ENCODE measurements around the gene PTPRZ1. TPM values are rescaled to one million over a fixed set of nuclear protein-coding genes. Genes with fewer than 3 reads are reported as not detected.

Gene PTPRZ1
- total RNA-seq, 1 donor from 2014 or later = 2.5 TPM

DNA sequence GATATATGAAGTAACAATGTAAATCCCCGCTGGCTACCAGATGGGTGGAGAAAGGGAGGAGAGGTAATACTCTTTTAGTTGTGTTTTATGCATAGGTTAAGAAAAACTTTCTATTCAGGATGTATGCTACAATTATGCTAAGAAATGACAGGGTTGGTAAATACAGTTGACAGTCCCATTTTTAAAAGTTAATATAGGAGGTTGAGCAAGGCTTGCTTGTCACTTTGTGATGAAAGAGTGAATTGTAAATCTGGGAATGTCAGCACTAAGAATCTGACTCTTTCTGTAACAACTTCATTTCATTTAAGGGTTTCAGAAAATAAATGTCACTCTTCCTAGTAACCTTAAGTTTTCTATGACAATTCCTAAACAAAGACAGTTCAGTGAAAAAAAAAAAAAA, 59.8 kb downstream of the PTPRZ1 start:
- Mint-ChIP-seq H3K27me3 (ENCODE audit: unreplicated experiment) (no peaks in the 10 kb centered on the region), H3K36me3 (ENCODE audit: low read depth, unreplicated experiment) (no peaks in the 10 kb centered on the region), H3K9me3 (ENCODE audit: unreplicated experiment) (no peaks in the 10 kb centered on the region), H3K4me3 (ENCODE audit: unreplicated experiment) (no peak overlapping the region), H3K27ac (ENCODE audit: unreplicated experiment) (no peak overlapping the region), H3K4me1 (ENCODE audit: unreplicated experiment) (no peaks in the 10 kb centered on the region)
- DNase-seq (ENCODE audit: low spot score) = no peak
- no peak for TF ChIP-seq CTCF (IDR thresholded peaks at IDR 0.05; ENCODE audit: unreplicated experiment)

GRCh38 chr7:121936951-121937623, 64.1 kb downstream of the PTPRZ1 start:
- H3K27me3 Mint-ChIP-seq (ENCODE audit: unreplicated experiment) = no peaks in the 10 kb centered on the region
- no peak for DNase-seq (ENCODE audit: low spot score)
- no peaks in the 10 kb centered on the region for H3K4me1 Mint-ChIP-seq (ENCODE audit: unreplicated experiment)
- TF ChIP-seq CTCF (IDR thresholded peaks at IDR 0.05; ENCODE audit: unreplicated experiment) = no peak
- H3K4me3 Mint-ChIP-seq (ENCODE audit: unreplicated experiment) = no peak overlapping the region
- H3K9me3 Mint-ChIP-seq (ENCODE audit: unreplicated experiment) = no peaks in the 10 kb centered on the region
- H3K27ac Mint-ChIP-seq (ENCODE audit: unreplicated experiment) = no peak overlapping the region
- no peaks in the 10 kb centered on the region for H3K36me3 Mint-ChIP-seq (ENCODE audit: low read depth, unreplicated experiment)

DNA sequence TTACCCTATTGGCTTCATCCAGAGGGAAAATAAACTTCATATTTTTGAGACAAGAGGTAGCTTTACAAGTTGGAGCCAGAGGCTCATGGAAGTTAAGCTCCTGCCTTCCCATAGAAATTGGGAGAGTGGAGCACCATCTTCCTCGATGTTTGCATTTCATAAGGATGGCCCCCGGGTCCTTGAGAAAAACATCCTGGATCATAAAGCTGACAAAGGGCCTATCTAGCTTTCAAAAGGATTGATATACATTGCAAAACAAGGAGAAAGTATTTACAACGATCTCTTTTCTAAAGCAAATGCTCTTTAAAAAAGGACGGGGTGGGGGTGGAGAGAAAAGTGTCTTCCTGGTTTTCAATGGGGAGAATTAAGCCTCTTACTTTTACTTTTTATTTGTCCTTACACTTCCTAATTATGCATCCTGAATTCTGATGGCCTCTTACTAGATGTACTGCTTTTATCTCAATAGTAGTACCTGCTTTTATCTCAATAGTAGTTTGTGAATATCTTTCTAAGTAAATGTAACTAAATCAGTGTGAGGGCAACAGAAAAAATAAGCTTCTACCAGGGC, 65.6 kb downstream of the PTPRZ1 start:
- no peaks in the 10 kb centered on the region for H3K36me3 Mint-ChIP-seq (ENCODE audit: low read depth, unreplicated experiment)
- DNase-seq (ENCODE audit: low spot score) = no peak
- H3K4me1 Mint-ChIP-seq (ENCODE audit: unreplicated experiment) = no peaks in the 10 kb centered on the region
- H3K27ac Mint-ChIP-seq (ENCODE audit: unreplicated experiment) = no peak overlapping the region
- no peak overlapping the region for H3K4me3 Mint-ChIP-seq (ENCODE audit: unreplicated experiment)
- no peaks in the 10 kb centered on the region for H3K27me3 Mint-ChIP-seq (ENCODE audit: unreplicated experiment)
- no peak for TF ChIP-seq CTCF (IDR thresholded peaks at IDR 0.05; ENCODE audit: unreplicated experiment)
- no peaks in the 10 kb centered on the region for H3K9me3 Mint-ChIP-seq (ENCODE audit: unreplicated experiment)

DNA sequence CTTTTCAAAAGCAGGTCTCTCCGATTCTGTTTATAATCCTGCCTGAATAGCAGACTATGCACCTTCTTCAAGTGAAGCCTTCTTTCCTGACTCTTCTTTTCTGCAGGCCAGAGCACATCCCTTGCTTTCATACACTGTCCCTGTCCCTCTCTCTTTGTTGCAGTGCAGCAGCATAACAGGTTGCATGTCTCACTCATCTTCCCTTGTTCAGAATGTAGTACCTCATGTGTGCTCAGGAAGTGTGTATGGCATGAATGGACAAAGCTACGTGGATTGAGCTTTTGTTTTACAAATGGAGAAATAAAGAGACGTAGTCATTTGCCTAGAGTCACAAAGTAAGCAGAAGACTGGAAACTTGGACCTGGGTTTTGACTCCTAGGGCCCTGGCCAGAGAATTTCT, 68.0 kb downstream of the PTPRZ1 start:
- Mint-ChIP-seq H3K4me1 (ENCODE audit: unreplicated experiment) (no peaks in the 10 kb centered on the region), H3K27ac (ENCODE audit: unreplicated experiment) (no peak overlapping the region), H3K27me3 (ENCODE audit: unreplicated experiment) (no peaks in the 10 kb centered on the region), H3K9me3 (ENCODE audit: unreplicated experiment) (no peaks in the 10 kb centered on the region), H3K4me3 (ENCODE audit: unreplicated experiment) (no peak overlapping the region), H3K36me3 (ENCODE audit: low read depth, unreplicated experiment) (no peaks in the 10 kb centered on the region)
- TF ChIP-seq CTCF (IDR thresholded peaks at IDR 0.05; ENCODE audit: unreplicated experiment) = no peak
- DNase-seq (ENCODE audit: low spot score) = no peak

DNA sequence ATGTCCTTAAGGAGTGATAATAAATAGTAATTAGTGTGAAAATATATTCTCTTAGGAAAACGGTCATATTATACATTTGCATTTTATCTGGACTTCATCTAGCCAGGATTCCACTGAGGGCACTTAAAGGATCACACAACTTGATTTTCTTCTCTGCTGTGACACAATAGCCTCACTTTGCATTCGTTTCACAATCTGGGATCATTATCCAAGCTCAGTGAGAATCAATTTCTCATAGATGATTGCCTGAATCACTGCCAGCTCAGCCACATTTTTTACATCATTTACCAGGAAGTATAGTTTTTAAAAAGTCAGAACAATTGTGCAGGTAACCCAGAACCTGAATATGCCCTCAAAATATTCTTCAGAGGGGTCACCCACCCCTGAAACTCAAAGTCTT, 68.9 kb downstream of the PTPRZ1 start:
- no peaks in the 10 kb centered on the region for H3K9me3 Mint-ChIP-seq (ENCODE audit: unreplicated experiment)
- H3K4me1 Mint-ChIP-seq (ENCODE audit: unreplicated experiment) = no peaks in the 10 kb centered on the region
- no peak overlapping the region for H3K27ac Mint-ChIP-seq (ENCODE audit: unreplicated experiment)
- no peak overlapping the region for H3K4me3 Mint-ChIP-seq (ENCODE audit: unreplicated experiment)
- no peak for DNase-seq (ENCODE audit: low spot score)
- H3K36me3 Mint-ChIP-seq (ENCODE audit: low read depth, unreplicated experiment) = no peaks in the 10 kb centered on the region
- no peak for TF ChIP-seq CTCF (IDR thresholded peaks at IDR 0.05; ENCODE audit: unreplicated experiment)
- H3K27me3 Mint-ChIP-seq (ENCODE audit: unreplicated experiment) = no peaks in the 10 kb centered on the region
